Activated naive CD4-positive, alpha-beta T cell (primary cell): ENCODE results near the gene DENND4A.
"Not testable (repeated sequence)": the region's sequence is repeated elsewhere in the genome, so short reads cannot be mapped to it uniquely, and the experiment has no call there.

Experiments used
- DNase-seq, 4 experiments: peaks; one replicate each; lab custom pipeline; 2025; lab: John Stamatoyannopoulos, UW

The DENND4A gene

DNA sequence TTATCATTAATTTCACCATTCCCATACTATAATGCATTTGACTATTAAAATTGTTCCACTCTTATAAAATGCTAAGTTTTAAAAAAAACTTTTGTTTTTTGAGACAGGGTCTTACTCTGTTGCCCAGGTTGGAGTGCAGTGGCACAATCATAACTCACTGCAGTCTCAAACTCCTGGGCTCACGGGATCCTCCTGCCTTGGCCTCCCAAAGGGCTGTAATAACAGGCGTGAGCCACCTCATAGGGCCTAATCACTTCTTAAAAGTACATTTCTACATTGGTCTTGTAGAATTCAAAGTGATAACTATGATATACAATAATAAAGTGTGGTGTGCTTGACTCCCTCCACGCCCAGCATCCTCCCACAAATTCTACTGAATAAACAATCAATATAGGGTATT is 3.0 kb downstream of the DENND4A start:
- no peak for DNase-seq

DNA sequence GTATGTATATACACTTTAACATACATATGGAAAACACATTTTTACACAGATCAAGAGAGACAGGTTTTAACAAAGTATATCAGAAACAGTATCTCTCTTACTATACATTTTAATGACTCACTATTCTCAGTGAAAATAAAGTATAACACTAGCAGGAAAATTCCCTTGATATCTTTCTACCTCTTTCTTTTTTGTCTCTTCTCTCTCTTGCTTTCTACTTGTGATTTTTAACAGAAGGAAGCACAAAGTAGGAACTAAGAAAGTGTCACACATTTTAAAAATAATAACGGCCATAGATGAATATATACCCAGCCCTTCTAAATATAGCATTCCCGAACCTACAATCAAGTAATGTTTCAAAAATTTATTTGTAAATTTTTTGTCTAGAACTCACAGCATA is 4.8 kb downstream of the DENND4A start:
- no peak for DNase-seq

DNA sequence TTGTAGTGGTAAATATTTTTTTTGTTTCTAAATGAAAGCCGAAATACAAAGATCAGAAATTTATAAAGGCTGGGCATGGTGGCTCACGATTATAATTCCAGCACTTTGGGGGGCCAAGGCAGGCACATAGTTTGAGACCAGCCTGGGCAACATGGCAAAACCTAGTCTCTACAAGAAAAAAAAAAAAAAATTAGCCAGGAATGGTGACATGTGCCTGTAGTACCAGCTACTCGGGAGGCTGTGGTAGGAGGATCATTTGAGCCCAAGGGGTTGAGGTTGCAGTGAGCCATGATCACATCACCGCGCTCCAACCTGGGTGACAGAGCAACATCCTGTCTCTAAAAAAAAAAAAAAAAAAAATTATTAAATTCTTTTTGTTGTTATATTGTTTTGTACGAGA is 6.9 kb downstream of the DENND4A start:
- no peak for DNase-seq

DNA sequence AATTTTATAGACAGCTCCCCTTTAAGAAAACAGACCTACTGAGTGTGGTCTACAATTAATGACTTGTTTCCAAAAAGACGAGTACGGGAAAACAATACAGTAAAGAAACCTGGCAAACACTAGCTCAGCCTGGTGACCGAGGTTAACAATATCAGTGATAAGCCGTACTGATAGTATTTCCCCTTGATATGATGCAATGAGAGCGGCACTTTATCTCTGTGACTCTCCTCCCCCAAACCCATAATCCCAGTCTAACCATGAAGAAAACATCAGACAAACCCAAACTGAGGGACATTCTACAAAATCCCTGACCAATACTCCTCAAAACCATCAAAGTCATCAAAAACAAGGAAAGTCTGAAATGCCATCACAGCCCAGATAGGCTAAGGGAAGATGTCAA is 8.2 kb downstream of the DENND4A start:
- no peak for DNase-seq

DNA sequence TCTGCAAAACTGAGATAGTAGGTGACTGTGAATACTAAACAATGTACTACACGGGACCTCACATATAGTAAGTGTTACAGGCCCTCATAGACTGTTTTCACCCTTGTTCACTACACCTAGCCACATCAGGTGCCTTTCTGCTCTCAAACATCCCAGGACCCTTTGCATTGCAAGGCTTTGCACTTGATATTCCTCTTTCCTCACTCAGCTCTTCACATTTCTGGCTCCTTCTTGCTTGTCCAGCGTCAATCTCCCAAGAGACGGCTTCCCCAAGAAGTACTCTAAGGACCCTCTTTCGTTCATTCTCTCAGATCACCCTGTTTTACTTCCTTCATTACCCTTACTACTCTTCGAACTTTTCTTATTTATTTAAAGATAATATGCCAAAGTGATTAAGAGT is 10.0 kb downstream of the DENND4A start:
- DNase-seq: no peak

DNA sequence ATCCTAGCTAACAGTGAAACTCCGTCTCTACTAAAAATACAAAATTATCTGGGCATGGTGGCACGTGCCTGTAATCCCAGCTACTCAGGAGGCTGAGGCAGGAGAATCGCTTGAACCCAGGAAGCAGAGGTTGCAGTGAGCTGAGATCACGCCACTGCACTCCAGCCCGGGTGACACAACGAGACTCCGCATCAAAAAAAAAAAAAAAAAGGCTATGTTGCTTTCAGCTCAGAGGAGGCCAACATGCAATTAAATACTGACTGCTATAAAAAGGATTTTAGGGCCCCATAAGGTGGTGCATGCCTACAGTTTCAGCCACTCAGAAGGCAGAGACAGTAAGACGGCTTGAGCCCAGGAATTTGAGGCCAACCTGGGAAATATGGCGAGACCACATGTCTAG is 13.4 kb downstream of the DENND4A start:
- DNase-seq: not testable (repeated sequence)

DNA sequence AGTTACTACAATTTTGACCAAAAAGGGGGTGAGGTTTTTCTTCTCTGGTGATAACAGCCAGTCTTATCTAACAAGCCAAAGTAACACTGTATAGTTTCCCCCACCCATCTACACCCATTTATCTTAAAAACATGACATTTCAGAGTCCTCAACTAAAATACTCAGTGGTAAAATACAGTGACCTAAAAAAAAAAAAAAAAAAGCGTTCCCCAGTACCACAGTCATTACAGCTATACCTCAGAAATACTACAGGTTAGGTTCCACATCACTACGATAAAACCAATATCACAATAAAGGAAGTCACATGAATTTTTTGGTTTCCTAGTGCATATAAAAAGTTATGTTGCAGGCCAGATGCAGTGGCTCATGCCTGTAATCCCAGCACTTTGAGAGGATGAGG is 13.8 kb downstream of the DENND4A start:
- no peak for DNase-seq

DNA sequence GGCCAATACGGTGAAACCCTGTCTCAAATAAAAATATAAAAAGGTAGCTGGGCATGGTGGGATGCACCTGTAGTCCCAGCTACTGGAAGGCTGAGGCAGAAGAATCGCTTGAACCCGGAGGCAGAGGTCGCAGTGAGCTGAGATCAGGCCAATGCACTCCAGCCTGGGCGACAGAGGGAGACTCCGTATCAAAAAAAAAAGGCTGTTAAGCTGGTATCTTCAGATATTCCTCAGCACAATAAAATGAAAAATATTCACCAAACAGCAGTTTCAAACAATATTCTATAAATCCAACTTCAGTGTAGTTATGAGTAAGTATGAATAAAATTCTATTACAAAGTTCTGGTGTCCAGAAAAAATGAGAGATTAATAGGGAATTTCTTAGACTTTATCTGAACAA is 14.2 kb downstream of the DENND4A start:
- no peak for DNase-seq

DNA sequence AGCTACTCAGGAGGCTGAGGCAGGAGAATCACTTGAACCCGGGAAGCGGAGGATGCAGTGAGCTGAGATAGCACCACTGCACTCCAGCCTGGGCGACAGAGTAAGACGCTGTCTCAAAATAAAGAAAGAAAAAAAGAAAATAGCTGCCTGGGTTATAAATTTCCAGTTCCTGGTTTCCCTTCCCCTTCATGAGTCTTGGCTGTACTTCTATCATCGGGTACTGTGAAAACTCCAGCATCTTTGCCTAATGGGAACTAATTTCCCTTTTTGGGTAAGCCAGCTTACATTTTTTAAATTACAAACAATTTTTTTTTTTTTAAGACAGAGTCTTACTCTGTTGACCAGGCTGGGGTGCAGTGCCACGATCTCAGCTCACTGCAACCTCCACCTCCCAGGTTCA is 15.0 kb downstream of the DENND4A start:
- DNase-seq: no peak

DNA sequence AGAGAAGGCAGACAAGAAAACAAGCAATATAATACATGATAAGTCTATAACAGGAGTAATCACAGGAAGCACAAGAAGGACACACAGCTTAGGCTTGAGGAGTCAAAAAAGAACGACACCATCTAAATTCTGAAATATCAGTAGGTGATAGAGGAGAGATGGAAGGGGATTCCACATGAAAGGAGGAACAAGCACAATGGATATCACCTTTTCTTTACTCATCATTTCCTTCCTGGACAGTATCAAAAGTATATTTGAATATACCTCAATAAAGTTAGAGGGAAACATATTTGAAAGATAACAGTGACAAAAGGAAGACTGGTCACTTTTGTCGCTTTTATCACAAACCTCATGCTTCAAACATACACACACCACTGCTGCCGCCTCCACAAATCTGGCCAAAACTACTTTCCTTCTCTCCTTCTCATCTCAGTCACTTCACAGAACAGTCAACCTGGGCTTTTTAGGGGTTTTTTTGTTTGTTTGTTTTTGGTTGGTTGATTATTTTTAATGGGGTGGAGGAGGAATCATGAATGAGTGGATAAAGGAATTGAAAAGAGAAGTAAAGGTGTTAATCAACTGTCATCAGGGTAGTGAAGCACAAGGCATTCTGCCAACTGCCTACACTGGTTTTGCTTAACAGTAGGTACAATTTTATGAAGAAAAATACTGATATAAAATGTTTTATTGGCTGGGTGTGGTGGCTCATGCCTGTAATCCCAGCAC is 18.5 kb downstream of the DENND4A start:
- DNase-seq: no peak

DNA sequence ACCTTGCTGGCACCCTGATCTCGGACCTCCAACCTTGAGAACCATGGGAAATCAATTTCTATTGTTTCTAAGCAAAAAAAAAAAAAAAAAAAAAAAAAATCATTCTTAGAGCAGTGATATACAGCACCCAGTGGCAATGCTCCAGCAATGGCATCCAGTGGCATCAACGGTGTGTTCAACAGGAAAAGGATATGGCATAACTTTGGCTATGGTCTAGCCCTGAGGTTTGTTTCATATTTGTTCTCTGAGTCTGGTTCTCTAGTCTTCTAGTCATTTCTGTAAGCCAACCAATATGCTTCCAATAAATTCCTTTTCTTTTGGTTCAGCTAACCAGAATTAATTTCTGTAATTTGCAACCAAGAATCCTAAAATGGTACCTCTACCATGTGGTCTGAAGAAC is 19.2 kb downstream of the DENND4A start:
- DNase-seq: no peak

DNA sequence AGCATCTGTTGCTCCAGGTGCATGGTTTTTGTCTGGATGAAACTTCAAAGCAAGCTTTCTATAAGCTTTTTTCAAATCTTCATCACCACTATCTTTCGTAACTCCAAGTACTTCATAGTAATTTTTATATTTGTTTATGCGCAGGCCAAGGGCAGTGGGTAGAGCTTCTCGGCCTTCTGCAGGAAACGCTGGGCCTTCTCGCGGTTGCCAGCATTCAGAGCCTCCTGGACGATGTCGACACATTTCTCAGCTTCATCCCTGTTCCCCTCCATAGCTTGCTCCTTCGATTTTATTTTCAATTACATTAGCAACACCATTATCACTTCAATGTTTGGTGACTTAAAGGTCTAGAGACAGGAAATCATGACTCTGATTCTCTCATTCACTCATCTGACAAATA is 20.2 kb downstream of the DENND4A start:
- no peak for DNase-seq

DNA sequence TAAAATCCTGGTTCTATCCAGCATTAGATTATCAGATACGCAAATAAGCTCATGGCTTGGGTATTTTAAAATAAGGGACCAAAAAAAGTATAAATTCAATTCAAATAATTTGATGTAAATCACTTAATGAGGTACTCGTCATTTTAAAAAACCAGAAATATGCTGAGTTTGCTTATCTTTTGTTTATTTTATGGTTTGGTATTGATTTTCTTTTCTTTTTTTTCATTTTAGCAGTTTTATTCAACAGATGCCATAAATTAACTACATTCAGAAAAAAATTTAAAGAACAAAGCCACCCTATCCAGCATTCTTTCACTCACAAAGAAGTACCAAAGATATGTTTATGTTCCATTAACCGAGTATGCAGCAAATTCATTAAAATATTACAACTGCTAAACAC is 22.6 kb downstream of the DENND4A start:
- no peak for DNase-seq

DNA sequence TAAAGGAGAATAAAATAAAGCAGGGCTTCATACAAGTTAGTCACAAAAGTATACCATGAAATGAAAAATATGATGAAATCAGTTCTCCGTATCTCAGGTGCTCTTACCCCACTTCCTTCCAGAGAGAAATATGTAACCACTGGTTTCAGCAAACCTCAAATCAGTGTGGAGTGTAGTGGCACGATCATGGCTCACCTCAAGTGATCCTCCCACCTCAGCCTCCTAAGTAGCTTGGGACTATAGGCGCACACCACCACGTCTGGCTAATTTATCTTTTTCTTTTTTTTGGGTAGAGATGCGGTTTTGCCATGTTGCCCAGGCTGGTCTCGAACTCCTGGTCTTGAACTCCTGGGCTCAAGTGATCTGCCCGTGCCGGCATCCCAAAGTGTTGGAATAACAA is 24.2 kb downstream of the DENND4A start:
- no peak for DNase-seq

DNA sequence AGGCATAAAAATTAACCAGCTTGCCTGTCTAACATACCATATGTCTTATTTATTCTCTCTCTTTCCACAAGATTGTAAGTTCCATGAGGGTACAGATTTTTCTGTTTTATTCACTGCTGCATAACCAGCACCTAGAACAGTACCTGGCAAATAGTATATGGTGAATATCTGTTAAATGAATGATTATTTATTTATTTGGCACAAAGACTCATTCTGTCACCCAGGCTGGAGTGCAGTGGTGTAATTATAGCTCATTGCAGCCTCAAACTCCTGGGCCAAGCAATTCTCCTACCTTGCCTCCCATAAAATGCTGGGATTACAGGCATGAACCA is 24.9 kb downstream of the DENND4A start:
- DNase-seq: no peak

DNA sequence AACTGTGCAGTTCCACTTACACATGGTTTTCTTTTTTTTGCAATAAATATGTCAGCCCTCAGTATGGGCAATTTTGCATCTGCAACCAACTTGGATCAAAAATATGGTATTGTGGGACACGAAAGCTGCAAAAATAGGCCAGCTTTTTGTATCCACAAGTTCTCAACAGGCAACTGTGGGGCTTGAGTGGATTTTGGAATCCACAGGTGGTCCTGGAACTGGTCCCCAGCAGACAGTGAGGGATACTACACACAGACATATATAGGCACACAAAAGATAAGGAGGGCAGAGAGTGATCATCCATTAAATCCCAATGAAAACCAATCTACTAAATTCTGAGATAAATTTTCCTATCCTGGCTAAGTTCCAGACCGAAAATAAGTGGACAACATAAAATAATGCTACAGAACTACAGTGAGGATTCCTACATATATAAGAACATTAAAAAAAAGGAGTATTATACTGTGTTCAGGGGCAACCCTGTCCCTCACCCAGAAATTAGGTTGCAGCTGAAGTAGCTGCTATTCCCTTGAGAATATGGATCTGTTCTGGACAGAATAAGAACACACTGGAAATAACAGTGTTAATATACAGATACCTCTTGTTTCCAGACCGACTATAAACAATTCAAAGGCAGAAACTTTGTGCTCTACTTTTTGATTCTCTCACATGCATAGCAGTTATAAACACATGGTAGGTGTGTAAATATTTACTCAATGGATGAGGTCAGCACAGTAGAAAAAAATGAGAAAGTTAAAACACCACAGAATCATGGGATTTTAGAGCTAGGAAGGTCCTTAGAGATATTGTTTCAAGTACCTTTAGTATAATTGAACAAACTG is 25.4 kb downstream of the DENND4A start:
- no peak for DNase-seq

DNA sequence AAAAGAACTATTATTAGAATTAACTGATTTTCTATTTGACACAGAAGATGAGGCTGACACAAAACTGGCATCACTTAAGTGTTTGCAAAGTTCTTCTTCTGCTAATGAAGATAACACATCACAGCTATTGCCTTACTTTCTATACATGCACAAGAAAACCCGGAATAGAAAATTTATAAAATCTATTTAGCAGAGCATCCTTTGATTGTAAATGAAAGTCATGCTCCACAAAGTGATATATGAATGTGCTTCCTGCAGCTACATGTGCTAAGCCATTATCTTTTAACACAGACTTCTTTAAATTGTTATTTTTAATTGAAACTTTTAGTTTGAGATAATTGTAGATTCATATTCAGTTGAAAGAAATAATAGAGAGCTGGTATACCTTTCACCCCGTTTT is 27.0 kb downstream of the DENND4A start:
- DNase-seq: no peak

DNA sequence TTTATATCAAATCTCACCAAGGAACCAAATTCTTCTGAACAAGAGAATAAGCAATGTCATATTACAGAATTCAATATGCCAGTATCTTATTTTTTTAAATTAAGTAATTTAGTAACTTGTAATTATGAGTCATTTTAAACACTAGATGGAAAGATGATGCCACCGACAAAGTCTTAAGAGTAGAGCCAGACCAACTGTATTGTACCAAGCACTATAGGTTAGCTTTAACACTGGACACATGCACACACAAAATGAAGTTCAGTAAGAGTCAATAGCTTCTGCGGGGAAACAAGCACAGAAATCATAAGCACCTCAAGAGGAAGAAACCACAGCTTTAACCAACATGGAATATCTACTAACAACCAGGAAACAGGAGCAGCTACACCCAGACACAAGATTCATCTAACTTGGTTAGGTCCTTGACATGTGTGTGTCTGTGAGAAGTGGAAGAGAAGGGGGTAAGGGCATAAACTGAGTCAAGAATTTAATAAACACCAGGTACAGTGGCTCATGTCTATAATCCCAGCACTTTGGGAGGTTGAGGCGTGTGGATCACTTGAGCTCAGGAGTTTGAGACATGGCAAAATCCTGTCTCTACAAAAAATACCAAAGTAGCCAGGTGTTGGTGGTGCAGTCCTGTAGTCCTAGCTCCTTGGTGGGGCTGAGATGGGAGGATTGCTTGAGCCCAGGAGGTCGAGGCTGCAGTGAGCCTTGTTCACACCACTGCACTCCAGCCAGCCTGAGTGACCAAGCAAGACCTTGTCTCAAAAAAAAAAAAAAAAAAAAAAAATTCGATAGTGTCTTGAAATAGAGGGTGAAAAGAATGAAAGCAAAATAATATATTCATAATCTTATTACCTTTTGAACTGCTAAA is 28.9 kb downstream of the DENND4A start:
- no peak for DNase-seq

DNA sequence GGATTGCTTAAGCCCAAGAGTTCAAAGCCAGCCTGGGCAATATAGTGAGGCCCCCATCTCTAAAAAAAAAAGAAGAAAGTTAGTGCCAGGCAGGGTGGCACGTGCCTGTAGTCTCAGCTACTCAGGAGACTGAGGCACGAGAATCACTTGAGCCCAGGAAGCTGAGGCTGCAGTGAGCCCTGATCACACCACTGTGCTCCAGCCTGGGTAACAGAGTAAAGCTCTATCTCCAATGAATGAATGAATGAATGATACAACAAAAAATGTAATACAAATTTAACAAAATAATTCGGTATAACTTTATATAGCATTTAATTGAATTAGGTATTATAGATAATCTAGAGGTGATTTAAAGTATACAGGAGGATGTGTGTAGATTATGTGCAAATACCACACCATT is 29.7 kb downstream of the DENND4A start:
- DNase-seq: no peak

DNA sequence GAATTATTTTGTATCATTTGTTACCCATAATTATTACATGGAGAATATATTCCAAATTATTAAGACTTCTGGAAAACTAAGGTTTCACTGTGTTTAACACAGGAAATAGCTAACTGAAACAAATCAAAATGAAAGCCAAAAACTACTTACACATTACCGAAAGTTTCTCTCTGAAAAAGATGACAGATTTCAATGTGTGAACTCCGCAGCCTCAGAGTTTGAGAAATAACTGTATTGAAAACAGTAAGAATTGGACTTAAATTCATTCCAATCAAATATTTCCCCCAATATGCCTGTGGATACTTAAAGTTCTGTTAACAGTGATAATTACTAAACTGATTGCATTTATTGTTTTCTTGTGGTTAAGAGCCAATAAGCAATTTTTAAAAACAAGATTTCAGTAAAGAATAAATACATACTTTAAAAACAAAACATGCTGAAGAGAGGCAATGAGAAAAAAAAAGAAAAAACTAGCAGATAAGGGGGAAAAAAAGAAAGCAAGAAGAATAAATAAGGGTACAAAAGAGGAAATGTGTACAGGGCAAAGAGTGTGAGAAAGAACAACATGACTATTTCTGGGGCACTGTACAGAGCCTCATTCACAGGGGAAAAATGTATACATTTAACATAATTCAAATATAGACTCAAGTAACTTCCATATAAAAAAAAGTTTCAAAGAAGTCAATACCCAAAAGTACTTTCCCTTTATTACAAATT is 30.7 kb downstream of the DENND4A start:
- DNase-seq: no peak

DNA sequence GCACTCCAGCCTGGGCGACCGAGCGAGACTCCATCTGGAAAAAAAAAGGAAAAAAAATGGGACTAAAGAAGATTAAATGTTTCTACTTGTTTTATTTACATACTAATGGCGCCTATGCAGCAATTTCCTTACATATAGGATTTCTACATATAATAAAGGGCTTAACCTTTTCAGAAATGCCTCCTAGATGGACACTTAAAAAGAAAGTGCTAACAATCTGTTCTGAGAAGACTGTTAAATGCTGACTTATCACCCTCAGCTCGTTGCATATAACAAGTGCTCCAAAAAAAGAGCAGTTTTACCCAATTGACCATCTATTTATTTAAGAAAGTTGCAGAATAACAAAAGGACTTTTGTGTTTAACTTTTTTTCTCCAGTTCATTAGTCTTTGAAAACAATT is 32.7 kb downstream of the DENND4A start:
- DNase-seq: no peak

DNA sequence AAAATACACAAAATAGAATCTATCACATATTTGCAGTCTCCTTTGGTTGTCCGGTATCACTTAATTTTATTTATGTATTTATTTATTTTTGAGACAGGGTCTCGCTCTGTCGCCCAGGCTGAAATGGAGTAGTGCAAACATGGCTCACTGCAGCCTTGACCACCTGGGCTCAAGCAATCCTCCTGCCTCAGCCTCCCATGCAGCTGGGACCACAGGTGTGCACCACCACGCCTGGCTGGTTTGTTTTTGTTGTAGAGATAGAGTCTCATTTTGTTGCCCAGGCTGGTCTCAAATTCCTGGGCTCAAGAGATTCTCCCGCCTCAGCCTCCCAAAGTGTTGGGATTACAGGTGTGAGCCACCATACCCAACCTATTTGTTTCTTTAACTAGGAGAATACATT is 33.9 kb downstream of the DENND4A start:
- DNase-seq: no peak
